Keratinocyte (primary cell): ENCODE measurements around the gene F7. TPM values are rescaled to one million over a fixed set of nuclear protein-coding genes. Genes with fewer than 3 reads are reported as not detected.
"Not testable (repeated sequence)": the region's sequence is repeated elsewhere in the genome, so short reads cannot be mapped to it uniquely, and the experiment has no call there.

ENCODE experiments used
- DNase-seq: peaks from one replicate; pipeline ENCODE4 v3.0.0-alpha.2; 2011; ENCODE audit warnings: low read depth, missing footprints, low spot score
- FAIRE-seq: peaks from 2 replicates; lab custom pipeline; 2011; peaks lifted over from hg19 to GRCh38; lab: Jason Lieb, UNC
- H2AFZ ChIP-seq: 2 replicates; pipeline ENCODE4 v1.6.0; 2012; ENCODE audit warnings: low read length, control low read depth, inconsistent platforms; ENCODE audit not compliant: control insufficient read depth
- H3K27ac ChIP-seq: 2 replicates; pipeline ENCODE4 v1.5.1; 2011; ENCODE audit warnings: low read length; ENCODE audit not compliant: control insufficient read depth, insufficient read depth
- H3K27me3 ChIP-seq: 3 replicates; pipeline ENCODE4 v1.6.0; 2011; ENCODE audit warnings: low read length; ENCODE audit not compliant: control insufficient read depth, insufficient read depth; ENCODE audit errors: extremely low read depth
- H3K36me3 ChIP-seq, 2 experiments: 2 replicates in 1 of 2; 3 replicates in 1 of 2; pipeline ENCODE4 v1.5.1; 2011; ENCODE audit warnings: low read length in 2 of 2, mild to moderate bottlenecking in 1 of 2; ENCODE audit not compliant: control insufficient read depth in 2 of 2, insufficient read depth in 2 of 2; ENCODE audit errors: extremely low read depth in 1 of 2
- H3K4me1 ChIP-seq: 3 replicates; pipeline ENCODE4 v1.5.1; 2011; ENCODE audit warnings: low read length; ENCODE audit not compliant: control insufficient read depth, insufficient read depth; ENCODE audit errors: extremely low read depth
- H3K4me2 ChIP-seq: 3 replicates; pipeline ENCODE4 v1.6.0; 2011; ENCODE audit warnings: low read depth, low read length; ENCODE audit not compliant: control insufficient read depth, insufficient read depth; ENCODE audit errors: extremely low read depth
- H3K4me3 ChIP-seq, 3 experiments: fragments of 200-600 bp in 1 of 3; sonication (generic) in 1 of 3; 2 replicates in 2 of 3; 3 replicates in 1 of 3; pipeline ENCODE4 v1.5.1; 2011 to 2016; ENCODE audit warnings: low read length in 3 of 3, mild to moderate bottlenecking in 3 of 3, control low read depth in 2 of 3, inconsistent platforms in 1 of 3, low read depth in 1 of 3, mixed read lengths in 1 of 3, mixed run types in 1 of 3, moderate library complexity in 1 of 3; ENCODE audit not compliant: control insufficient read depth in 2 of 3, insufficient read depth in 2 of 3; ENCODE audit errors: extremely low read depth in 1 of 3
- H3K79me2 ChIP-seq: 2 replicates; pipeline ENCODE4 v1.6.0; 2012; ENCODE audit warnings: low read length; ENCODE audit not compliant: control insufficient read depth, insufficient read depth
- H3K9ac ChIP-seq: 3 replicates; pipeline ENCODE4 v1.6.0; 2011; ENCODE audit warnings: low read length; ENCODE audit not compliant: control insufficient read depth, insufficient read depth; ENCODE audit errors: extremely low read depth
- H3K9me1 ChIP-seq: 3 replicates; pipeline ENCODE4 v1.6.0; 2011; ENCODE audit warnings: low read length; ENCODE audit not compliant: control insufficient read depth, insufficient read depth; ENCODE audit errors: extremely low read depth
- H3K9me3 ChIP-seq: 2 replicates; pipeline ENCODE4 v1.5.1; 2012; ENCODE audit warnings: low read depth, low read length; ENCODE audit not compliant: control insufficient read depth
- H4K20me1 ChIP-seq: 3 replicates; pipeline ENCODE4 v1.6.0; 2011; ENCODE audit warnings: low read length; ENCODE audit not compliant: control insufficient read depth, insufficient read depth; ENCODE audit errors: extremely low read depth
- CTCF ChIP-seq, 3 experiments: IDR thresholded peaks in 1 of 3; conservative IDR thresholded peaks in 1 of 3; optimal IDR thresholded peaks in 1 of 3; 2 replicates in 2 of 3; 3 replicates in 1 of 3; pipeline versions ENCODE3 to v1.5.1; 2011; ENCODE audit warnings: low read length in 3 of 3, mild to moderate bottlenecking in 3 of 3, moderate library complexity in 2 of 3, control low read depth in 1 of 3, inconsistent platforms in 1 of 3; ENCODE audit not compliant: insufficient read depth in 2 of 3; ENCODE audit errors: extremely low read depth in 1 of 3
- EZH2 ChIP-seq: IDR thresholded peaks from one replicate; pipeline ENCODE4 v1.6.1; 2012; ENCODE audit warnings: inconsistent platforms, mild to moderate bottlenecking, low read length, moderate library complexity
- dilution Hi-C: fragments of 300-500 bp; cut with MboI; formaldehyde crosslinking; loops from one replicate; pipeline ENCODE4 v1.7.0; 2020; ENCODE audit warnings: low sequenced_read_pairs; ENCODE audit not compliant: extremely low pct_ligation_motif_present
- polyA minus RNA-seq, 3 experiments: library from RNA; depleted of rRNA, polyadenylated mRNA; stranded (reverse); fragments of >200 nt; gene quantifications; 1 replicate in 1 of 3; 2 replicates in 1 of 3; 3 replicates in 1 of 3; pipeline ENCODE4 v1.2.3, GENCODE V29; 2011
- polyA plus RNA-seq, 5 experiments: library from polyadenylated mRNA; depleted of rRNA in 3 of 5; stranded (reverse) in 3 of 5; stranded (forward) in 1 of 5; unstranded in 1 of 5; fragments of >200 nt; gene quantifications; 1 replicate in 1 of 5; 2 replicates in 3 of 5; 3 replicates in 1 of 5; pipeline versions ENCODE4 v1.2.1 to v1.2.3, GENCODE V29; 2011 to 2012; ENCODE audit warnings: missing spikeins in 2 of 5, low read depth in 1 of 5, low replicate concordance in 1 of 5

The F7 gene
- polyA plus RNA-seq (not detected in 3 replicates), polyA minus RNA-seq (not detected in 3 replicates)
- not detected for polyA plus RNA-seq (2011; ENCODE audit: low read depth)
- polyA plus RNA-seq (2011; cell fraction: cytosol; rRNA removed): not detected in 2 replicates
- polyA plus RNA-seq (2011; cell fraction: nucleus; rRNA removed): not detected in 2 replicates
- polyA plus RNA-seq (2012; ENCODE audit: low replicate concordance): not detected in 2 replicates
- polyA minus RNA-seq (2011; cell fraction: cytosol; rRNA and poly(A)+ RNA removed): not detected
- not detected in 2 replicates for polyA minus RNA-seq (2011; cell fraction: nucleus; rRNA and poly(A)+ RNA removed)

- no peaks in the 10 kb centered on the region for H3K79me2 ChIP-seq
- dilution Hi-C loops: no loop called here
- TF ChIP-seq CTCF (optimal IDR thresholded peaks at IDR 0.05 in 1 of 3, IDR thresholded peaks at IDR 0.05 in 1 of 3, conservative IDR thresholded peaks at IDR 0.05 in 1 of 3; ENCODE audit: extremely low read depth in 1 of 3, insufficient read depth in 2 of 3, low read length in 3 of 3): no peak
- no peak for TF ChIP-seq EZH2
- no peak within 1 kb of the TSS for H3K27ac ChIP-seq
- DNase-seq (no peak), FAIRE-seq (no peak)
- peaks cover 20% of the 10 kb centered on the region for H3K27me3 ChIP-seq
- H3K4me2 ChIP-seq: no peak within 1 kb of the TSS
- no peaks in the 10 kb centered on the region for H3K9me1 ChIP-seq
- no peaks in the 10 kb centered on the region for H3K4me1 ChIP-seq
- H3K36me3 ChIP-seq: no peaks in the 10 kb centered on the region
- no peak within 1 kb of the TSS for H3K4me3 ChIP-seq
- no peaks in the 10 kb centered on the region for H3K9me3 ChIP-seq
- H2AFZ ChIP-seq: no peak within 1 kb of the TSS
- no peak within 1 kb of the TSS for H3K9ac ChIP-seq
- H4K20me1 ChIP-seq: no peaks in the 10 kb centered on the region
Measured at GRCh38 chr13:113105032-113105920, at the start of gene F7. Gene F7 (plus strand): TSS chr13:113105791. CDS start chr13:113105842, 51 bp downstream.

- H3K36me3 ChIP-seq: no peaks in the 10 kb centered on the region
- H3K79me2 ChIP-seq: no peaks in the 10 kb centered on the region
- DNase-seq (no peak), FAIRE-seq (no peak)
- no peak for TF ChIP-seq EZH2
- TF ChIP-seq CTCF (optimal IDR thresholded peaks at IDR 0.05 in 1 of 3, IDR thresholded peaks at IDR 0.05 in 1 of 3, conservative IDR thresholded peaks at IDR 0.05 in 1 of 3; ENCODE audit: extremely low read depth in 1 of 3, insufficient read depth in 2 of 3, low read length in 3 of 3): no peak
- H3K4me3 ChIP-seq: no peak overlapping the region
- peaks cover 7% of the 10 kb centered on the region for H3K9me3 ChIP-seq
- no peak overlapping the region for H2AFZ ChIP-seq
- H3K4me1 ChIP-seq: no peaks in the 10 kb centered on the region
- no peak overlapping the region for H3K27ac ChIP-seq
- dilution Hi-C loops: no loop called here
- no peaks in the 10 kb centered on the region for H3K9me1 ChIP-seq
- H3K27me3 ChIP-seq: no peaks in the 10 kb centered on the region
- H4K20me1 ChIP-seq: no peaks in the 10 kb centered on the region
- no peak overlapping the region for H3K9ac ChIP-seq
- H3K4me2 ChIP-seq: no peak overlapping the region
Measured at GRCh38 chr13:113057084-113057483, 48.5 kb upstream of the F7 start.

GRCh38 chr13:113057559-113057958 lies 48.0 kb upstream of the F7 start:
- DNase-seq, FAIRE-seq, dilution Hi-C loops: not testable (repeated sequence)

More at GRCh38 chr13:113057559-113057958, 48.0 kb upstream of the F7 start:
- not testable (repeated sequence) for H3K36me3 ChIP-seq, H3K79me2 ChIP-seq, H2AFZ ChIP-seq, H3K9me1 ChIP-seq, H3K27ac ChIP-seq, H3K4me2 ChIP-seq, H3K9me3 ChIP-seq, H3K27me3 ChIP-seq, H4K20me1 ChIP-seq, H3K4me1 ChIP-seq, H3K4me3 ChIP-seq, H3K9ac ChIP-seq
